H1 (cell line): Measurements from ENCODE around the gene DAAM1. TPM values are rescaled to one million over a fixed set of nuclear protein-coding genes. Genes with fewer than 3 reads are reported as not detected.

Experiments
- polyA plus RNA-seq, 7 experiments: library from polyadenylated mRNA; depleted of rRNA in 3 of 7; stranded (reverse) in 5 of 7; unstranded in 2 of 7; fragments of >200 nt in 5 of 7; fragments of 200-250 nt in 2 of 7; gene quantifications; 1 replicate in 5 of 7; 2 replicates in 1 of 7; 4 replicates in 1 of 7; pipeline versions ENCODE4 v1.2.1 to v1.2.3, GENCODE V29; 2011 to 2013; ENCODE audit warnings: missing spikeins in 2 of 7, mixed read lengths in 2 of 7
- total RNA-seq: library from RNA; stranded (reverse); fragmentation: NEBNext Ultra II Directional; extraction: Animal tissue kit (Norgen Biotek cat#: 25700); gene quantifications from 2 replicates; pipeline ENCODE4 v1.2.1, GENCODE V29; 2021
- TF ChIP-seq, protein P1 (sequence below): IDR thresholded peaks from 2 replicates; pipeline ENCODE4 v1.6.1; 2011; ENCODE audit warnings: low read length, improper control_type of control experiment

Gene DAAM1
- total and polyA plus RNA-seq, 2 of the 8 experiments (the other 6 are each of a cell fraction or from before 2014, with no cell fraction given): 5.0 to 44.9 TPM

DNA sequence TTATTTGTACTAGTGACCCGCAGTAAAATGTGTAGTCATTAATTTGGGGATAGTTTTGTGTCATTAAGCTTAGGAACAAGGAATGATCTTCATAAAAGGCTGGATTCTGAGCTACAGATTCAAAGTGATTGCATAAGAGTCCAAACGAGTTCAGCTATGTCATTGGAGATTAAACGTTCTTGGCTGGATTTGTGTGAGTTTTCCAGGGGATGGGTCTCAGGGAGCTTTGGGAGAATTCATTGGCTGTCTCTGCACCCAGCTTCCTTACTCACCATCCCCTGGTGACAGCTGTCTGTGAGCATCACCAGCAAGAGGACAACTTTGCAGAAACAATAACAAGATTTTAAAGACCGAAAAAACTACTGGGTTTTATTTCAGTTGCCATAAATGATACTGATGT is 130.4 kb downstream of the DAAM1 start (continued):
- TF ChIP-seq, protein P1, sequence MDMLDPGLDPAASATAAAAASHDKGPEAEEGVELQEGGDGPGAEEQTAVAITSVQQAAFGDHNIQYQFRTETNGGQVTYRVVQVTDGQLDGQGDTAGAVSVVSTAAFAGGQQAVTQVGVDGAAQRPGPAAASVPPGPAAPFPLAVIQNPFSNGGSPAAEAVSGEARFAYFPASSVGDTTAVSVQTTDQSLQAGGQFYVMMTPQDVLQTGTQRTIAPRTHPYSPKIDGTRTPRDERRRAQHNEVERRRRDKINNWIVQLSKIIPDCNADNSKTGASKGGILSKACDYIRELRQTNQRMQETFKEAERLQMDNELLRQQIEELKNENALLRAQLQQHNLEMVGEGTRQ: no peak
